ENCODE data around the gene RASGRF1.
A peak's percentile ranks its signal among the peaks of the same experiment; 100 is the strongest.

Gene RASGRF1

DNA sequence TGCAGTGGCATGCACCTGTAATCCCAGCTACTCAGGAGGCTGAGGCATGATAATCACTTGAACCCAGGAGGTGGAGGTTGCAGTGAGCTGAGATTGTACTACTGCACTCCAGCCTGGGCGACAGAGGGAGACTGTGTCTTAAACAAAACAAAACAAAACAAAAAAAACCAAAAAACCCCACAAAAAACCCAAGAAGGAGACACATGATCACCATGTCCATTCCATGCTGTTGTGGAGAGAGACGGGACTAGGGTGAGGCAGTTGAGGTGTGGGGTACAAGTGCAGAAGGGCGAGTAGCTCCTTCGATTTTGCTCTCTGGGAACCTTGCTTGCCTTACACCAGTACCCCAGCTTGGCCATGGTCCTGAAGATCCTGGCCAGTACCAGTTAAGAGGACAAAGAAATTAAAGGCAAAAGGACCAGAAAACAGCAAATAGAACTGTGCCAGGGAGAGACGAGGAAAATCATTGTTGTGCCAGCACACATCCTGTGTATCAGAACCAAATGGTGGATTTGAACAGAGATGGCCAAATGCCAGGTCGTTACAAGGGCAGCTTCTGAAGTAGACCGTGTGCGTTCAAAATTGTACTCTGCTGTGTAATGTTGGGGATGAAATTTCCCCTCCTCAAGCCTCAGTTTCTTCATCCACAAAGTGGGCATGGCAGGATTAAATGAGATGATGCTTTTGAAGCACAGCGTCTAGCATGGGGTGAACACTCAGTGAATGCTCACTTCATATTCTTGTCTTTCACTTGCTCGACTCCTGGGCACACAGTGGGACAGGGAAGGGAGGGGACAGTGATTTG lies 102.8 kb downstream of the RASGRF1 start:
- no peak for DNase-seq (ENCODE audit: low read depth)

DNA sequence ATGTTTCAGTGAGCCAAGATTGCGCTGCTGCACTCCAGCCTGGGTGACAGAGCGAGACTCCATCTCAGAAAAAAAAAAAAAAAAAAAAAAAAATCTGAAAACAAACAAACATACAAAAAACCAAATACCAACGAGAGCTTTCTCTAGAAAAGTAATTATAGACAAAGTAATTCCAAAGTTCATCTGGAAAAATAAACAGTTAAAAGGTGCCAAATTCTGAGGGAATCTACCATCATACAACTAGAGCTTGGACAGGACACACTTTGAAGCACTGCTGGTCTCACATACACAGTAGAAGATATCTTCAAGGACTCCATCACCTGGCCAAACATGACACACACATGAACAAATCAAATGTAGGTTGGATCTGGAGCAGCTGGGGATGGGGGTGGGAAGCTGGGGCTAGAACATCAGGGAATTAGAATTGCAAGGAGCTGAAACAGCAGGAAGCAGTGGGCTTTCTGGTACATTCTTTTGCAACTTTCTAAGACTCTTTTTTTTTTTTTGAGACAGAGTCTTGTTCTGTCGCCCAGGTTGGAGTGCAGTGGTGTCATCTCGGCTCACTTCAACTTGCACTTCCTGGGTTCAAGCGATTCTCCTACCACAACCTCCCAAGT lies 104.6 kb downstream of the RASGRF1 start:
- DNase-seq (ENCODE audit: low read depth), result no peak

DNA sequence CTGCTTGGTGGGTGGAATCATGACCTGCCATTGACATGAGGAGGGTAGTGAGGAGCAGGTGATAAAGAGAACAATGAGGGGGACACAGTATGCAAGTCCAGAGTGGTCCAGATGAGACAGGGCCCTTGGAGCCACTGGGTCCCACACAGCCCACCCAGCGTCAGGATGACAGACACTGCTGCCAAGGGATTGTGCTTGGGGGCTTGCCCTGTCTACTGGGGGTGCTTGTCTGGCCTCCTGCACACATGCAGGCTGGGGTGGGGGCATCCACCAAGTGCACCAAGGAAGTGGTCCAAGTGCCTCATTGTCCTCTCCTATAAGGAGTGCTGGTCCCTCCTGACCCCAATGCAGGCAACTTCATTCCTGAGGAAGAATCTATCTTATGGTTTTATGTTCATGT lies 106.5 kb downstream of the RASGRF1 start:
- no peak for DNase-seq (ENCODE audit: low read depth)

DNA sequence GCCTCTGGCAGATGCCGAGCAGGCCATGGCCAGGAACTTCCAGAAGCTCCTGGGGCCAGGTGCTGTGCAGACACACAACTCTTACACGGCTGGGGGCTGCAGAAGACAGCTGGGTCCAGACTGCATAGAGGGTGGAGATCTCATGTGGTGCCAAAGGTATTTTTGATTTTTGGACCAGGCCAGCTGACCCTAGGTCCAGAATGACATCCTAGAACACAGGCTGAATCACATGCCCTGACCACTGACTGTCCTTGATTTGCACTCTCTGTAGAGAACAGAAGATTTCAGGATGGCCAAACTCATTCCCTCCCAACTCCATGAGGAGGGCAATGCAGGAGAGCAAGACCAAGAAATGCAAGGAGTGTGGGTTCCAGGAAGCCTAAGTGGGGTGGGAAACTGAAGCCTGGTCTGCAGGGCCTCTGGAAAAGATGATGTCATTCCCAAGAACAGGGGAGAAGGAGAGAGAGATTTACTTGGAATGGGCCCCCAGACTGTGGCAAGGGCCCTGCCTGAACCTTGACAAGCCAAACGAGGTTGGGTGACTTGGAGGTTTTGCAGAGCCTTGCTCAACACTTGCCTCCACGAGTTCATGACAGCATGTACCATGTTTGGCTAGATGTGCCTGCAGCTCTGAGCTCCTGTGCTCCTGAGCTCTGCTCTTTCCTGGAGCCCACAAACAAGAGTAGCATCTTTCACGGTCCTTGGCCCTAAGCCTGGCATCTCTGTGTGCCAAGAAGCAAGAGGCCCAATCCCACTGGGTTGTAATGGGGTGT lies 107.2 kb downstream of the RASGRF1 start:
- no peak for DNase-seq (ENCODE audit: low read depth)

DNA sequence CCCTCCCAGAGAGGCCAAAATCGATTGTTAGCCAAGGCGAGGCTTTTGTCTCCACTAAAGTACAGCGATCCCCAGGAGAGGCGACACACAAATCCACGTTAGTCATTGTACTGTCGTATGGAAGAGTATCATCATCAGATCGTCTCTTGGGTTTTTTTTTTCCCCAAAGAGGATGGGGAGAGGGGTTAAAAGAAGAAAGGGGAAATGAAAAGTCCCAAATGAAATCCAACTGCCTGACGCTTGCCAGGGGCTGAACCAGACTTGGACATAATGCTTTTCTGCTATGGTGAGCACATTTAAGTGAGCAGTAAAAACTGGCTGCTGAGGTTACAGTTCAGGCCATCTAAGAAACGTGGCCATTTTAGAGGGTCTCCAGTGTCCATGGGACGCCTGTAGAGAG lies 107.8 kb downstream of the RASGRF1 start:
- DNase-seq (ENCODE audit: low read depth), result no peak

- no peak for DNase-seq (ENCODE audit: low read depth)
Observed at GRCh38 chr15:78981532-78982313, 108.9 kb downstream of the RASGRF1 start.

DNA sequence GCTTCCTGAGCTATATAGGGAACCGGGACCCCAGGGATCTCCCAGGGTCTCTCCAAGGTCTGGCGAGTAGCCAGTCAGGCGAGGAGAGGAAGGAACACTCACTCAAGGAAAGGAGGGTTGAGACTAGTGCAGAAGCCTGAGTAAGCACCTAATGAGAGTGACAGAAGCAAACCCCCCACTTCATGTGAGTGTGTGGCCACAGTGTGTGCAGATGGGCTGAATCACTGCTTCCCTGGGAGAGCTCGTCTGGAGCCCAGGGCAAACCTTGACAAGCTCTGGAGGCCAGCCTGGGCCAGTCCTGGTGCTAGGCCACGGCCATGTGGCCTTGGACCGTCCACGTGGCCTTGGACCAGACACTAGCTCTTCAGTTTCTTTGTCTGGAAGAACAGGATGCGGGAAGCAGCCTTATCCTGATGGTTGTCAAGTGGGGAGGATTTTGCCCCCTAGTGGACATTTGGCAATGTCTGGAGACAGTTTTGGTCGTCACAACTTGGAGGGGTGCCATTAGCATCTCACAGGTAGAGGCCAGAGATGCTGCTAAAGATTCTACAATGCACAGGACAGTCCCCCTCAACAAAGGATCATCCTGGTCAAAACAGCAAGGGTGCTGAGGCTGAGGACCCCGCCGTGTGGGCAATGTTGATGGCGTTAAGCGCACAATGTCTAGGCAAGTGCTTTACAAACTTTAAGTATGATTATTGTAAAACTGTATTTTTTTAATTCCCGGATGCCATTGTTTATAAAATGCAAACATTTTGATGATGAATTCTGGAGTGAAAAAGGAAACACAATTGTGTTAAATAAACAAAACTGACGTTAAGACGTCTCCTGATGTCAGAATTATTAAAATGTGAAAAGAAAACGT lies 110.9 kb downstream of the RASGRF1 start:
- DNase-seq (ENCODE audit: low read depth), result peak; percentile 65

DNA sequence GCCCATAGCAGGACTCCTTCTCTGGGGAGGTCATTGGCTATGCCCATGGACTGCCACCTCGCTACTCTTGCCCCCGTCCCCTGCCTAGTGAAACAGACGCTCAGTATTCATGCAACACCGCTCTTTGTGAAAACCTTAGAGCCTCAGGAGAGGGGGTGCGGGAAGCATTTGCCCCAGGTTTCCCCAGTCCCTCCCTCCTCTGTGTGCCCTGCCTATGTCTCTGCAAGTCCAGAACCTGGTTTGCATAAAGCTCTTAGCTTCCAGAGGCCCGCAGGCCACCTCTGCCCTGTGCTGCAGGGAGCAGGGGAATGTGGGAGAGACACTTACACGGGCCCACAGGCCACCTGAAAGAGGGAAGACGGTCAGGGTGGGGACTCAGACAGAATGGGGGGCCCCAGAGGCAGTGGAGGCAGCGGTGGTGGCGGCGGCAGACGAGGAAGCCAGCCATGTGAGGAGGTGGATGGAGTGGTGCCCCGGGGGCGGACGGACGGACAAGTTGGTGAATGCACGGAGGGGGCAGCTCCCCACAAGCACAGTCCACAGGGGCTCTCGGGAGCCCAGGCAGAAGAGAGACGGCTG lies 111.9 kb downstream of the RASGRF1 start:
- no peak for DNase-seq (ENCODE audit: low read depth)

- DNase-seq (ENCODE audit: low read depth), result no peak
Observed at GRCh38 chr15:78977591-78978347, 112.8 kb downstream of the RASGRF1 start.

GRCh38 chr15:78977091-78977571 lies 113.4 kb downstream of the RASGRF1 start:
- no peak for DNase-seq (ENCODE audit: low read depth)

DNA sequence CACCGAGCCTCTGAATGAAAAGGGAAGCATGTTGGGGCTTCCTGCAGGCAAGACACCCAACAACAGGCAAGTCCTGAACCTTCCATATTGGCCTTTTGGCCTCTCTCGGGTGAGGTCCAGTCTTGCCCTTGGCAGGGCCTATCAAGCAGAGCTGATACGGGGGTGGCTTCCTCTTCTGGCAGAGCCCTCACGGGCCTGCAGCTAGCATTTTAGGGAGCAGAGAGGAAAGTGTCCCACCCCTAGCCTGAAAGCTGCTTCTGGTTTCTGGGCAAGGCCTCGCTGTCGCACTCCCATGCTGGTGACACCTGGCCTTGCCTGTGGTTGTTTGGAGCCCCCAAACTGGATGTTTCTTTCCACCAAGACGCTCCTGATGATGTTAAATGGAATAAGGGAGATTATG lies 113.9 kb downstream of the RASGRF1 start:
- no peak for DNase-seq (ENCODE audit: low read depth)

DNA sequence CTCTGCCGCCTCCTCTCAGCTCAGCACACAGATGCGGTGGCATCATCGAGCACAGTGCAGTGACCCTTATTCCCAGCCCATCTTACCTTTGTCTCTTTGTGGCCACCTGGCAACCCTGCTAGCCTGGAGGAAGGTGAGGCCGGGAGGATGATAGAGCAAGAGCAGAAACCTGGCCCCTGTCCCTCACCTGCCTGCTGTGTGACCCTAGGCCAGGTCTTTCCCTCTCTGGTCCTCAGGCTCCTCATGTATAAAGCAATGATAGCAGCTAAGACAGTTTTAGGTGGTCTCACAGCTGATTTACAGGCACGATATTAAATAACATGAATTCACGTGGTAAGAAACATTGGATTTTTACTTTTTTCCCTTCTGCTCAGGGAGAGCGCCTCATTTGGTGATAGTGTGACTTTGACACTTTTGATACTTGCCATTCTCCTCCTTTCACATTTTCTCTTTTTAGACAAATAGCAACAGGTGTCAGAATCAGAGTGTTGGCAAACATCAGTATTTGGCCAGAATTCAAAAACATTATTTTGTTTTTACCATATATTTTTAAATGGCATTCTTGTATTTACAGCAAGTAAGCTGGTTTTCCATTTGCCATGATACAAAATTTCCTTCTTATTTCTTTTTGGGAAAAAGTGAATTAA lies 116.2 kb downstream of the RASGRF1 start:
- DNase-seq (ENCODE audit: low read depth), result no peak

GRCh38 chr15:78969687-78970349 lies 120.8 kb downstream of the RASGRF1 start:
- no peak for DNase-seq (ENCODE audit: low read depth)

GRCh38 chr15:78968539-78969271 lies 121.9 kb downstream of the RASGRF1 start:
- no peak for DNase-seq (ENCODE audit: low read depth)

DNA sequence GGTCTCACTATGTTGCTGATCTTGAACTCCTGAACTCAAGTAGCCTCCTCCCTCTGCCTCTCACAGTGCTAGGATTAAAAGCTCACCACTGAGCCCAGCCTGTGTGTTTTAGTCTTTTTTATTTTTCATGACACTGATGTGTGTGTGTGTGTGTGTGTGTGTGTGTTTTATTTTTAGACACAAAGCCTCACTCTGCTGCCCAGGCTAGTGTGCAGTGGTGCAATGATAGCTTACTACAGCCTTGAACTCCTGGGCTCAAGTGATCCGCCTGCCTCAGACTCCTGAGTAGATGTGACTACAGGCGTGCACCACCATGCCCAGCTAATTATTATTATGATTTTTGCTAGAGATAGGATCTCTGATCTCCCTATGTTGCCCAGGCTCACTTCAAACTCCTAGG lies 122.5 kb downstream of the RASGRF1 start:
- DNase-seq (ENCODE audit: low read depth), result no peak

- no peak for DNase-seq (ENCODE audit: low read depth)
Observed at GRCh38 chr15:78960308-78960707, 130.3 kb downstream of the RASGRF1 start.

DNA sequence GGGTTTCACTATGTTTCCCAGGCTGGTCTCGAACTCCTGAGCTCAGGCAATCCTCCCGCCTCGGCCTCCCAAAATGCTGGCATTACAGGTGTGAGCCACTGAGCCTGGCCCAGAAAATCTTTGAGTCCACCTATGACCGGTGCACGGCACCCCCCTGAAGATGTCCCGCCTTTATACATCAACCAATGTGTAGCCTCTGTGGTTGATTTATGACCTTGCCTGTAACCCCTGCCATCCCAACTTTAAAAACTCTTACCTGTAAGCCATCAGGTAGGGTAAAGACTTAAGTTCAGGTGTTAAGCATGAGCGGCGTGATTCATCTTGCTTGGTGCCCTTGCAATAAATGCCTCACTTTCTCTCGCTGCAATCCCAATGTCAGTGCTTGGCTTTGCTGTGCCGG lies 131.2 kb downstream of the RASGRF1 start:
- no peak for DNase-seq (ENCODE audit: low read depth)

- no peak for DNase-seq (ENCODE audit: low read depth)
Observed at GRCh38 chr15:78957416-78958093, 133.0 kb downstream of the RASGRF1 start.
